Measurements from ENCODE around the gene CHN2. TPM values are rescaled to one million over a fixed set of nuclear protein-coding genes. Genes with fewer than 3 reads are reported as not detected.

Gene CHN2
- polyA plus RNA-seq, 2 of the 4 experiments (the other 2 are of a cell fraction) = 0.06 TPM; not detected in 1

GRCh38 chr7:29146057-29146706 lies 48.4 kb upstream of the CHN2 start, which contains the start of gene CPVL:
Gene CPVL, minus strand, starts transcription at chr7:29146537. Its CDS starts 25,476 bp downstream, at chr7:29121061.
- H3K4me3 ChIP-seq = no peak within 1 kb of the TSS
- CTCF ChIA-PET = interaction anchor here (1.7 kb wide), 1 partner anchor 32 kb away, joined by 6 read pairs; no protein-coding TSS in a partner anchor
- no peak for FAIRE-seq
- H3K9me3 ChIP-seq = no peaks in the 10 kb centered on the region
- no peak for ATAC-seq
- DNase-seq (ENCODE audit: low read depth in 1 of 2, low spot score in 1 of 2) = no peak
- TF ChIP-seq KDM1A (IDR thresholded peaks at IDR 0.05; ENCODE audit: low read depth) = no peak
- no peak within 1 kb of the TSS for H3K27ac ChIP-seq
- H3K4me1 ChIP-seq = no peaks in the 10 kb centered on the region
- 12% methylated on average over 28 of the region's 42 CpGs for WGBS (ENCODE audit: missing lambda C conversion rate)
- H3K4me2 ChIP-seq = peak within 1 kb of the TSS; percentile 25; the same call in 2 of the 3 replicates
- POLR2A ChIA-PET = interaction anchor here (0.5 kb wide), 1 partner anchor 26 kb away, joined by 5 read pairs; no protein-coding TSS in a partner anchor

GRCh38 chr7:29146888-29147609 lies 47.5 kb upstream of the CHN2 start:
- no peak for FAIRE-seq
- H3K4me1 ChIP-seq = no peaks in the 10 kb centered on the region
- ATAC-seq = no peak; a peak in 1 of 6 replicates
- H3K9me3 ChIP-seq = no peaks in the 10 kb centered on the region
- CTCF ChIA-PET = interaction anchor here (1.1 to 1.7 kb wide), 2 partner anchors 33 to 220 kb away, joined by 3 to 6 read pairs; no protein-coding TSS in a partner anchor
- TF ChIP-seq MAFK (IDR thresholded peaks at IDR 0.05; ENCODE audit: partially characterized antibody) = no peak
- TF ChIP-seq ELK1 (IDR thresholded peaks at IDR 0.05; ENCODE audit: low read depth, low read length) = no peak
- no peak for TF ChIP-seq NPAS2 (CRISPR knock-in tag; IDR thresholded peaks at IDR 0.05; ENCODE audit: borderline replicate concordance)
- TF ChIP-seq HEYL (CRISPR knock-in tag; IDR thresholded peaks at IDR 0.05) = no peak
- TF ChIP-seq FOSB (CRISPR knock-in tag; IDR thresholded peaks at IDR 0.05) = no peak
- no peak for TF ChIP-seq RFX5 (IDR thresholded peaks at IDR 0.05)
- no peak for TF ChIP-seq E2F6 (IDR thresholded peaks at IDR 0.05; ENCODE audit: borderline replicate concordance, low read depth)
- no peak for TF ChIP-seq KDM1A (IDR thresholded peaks at IDR 0.05; ENCODE audit: low read depth)
- no peak for TF ChIP-seq HOXA7 (CRISPR knock-in tag; IDR thresholded peaks at IDR 0.05)
- no peak for TF ChIP-seq POLR2A (IDR thresholded peaks at IDR 0.05; ENCODE audit: low read length)
- no peak for TF ChIP-seq BHLHE40 (IDR thresholded peaks at IDR 0.05; ENCODE audit: low read depth, low read length)
- no peak for TF ChIP-seq USF2 (IDR thresholded peaks at IDR 0.05)
- no peak for TF ChIP-seq ATOH8 (CRISPR knock-in tag; IDR thresholded peaks at IDR 0.05; ENCODE audit: low read depth)
- TF ChIP-seq GATA3 (IDR thresholded peaks at IDR 0.05; ENCODE audit: borderline replicate concordance) = no peak
- no peak for TF ChIP-seq REST (IDR thresholded peaks at IDR 0.05)
- TF ChIP-seq CHD4 (IDR thresholded peaks at IDR 0.05; ENCODE audit: borderline replicate concordance) = no peak
- TF ChIP-seq CBX8 (IDR thresholded peaks at IDR 0.05) = no peak
- DNase-seq (ENCODE audit: low read depth in 1 of 2, low spot score in 1 of 2) = no peak
- no peak overlapping the region for H3K4me3 ChIP-seq
- H3K27ac ChIP-seq = no peak overlapping the region
- POLR2A ChIA-PET = no interaction called here
- 30% methylated on average over 14 of the region's 14 CpGs for WGBS (ENCODE audit: missing lambda C conversion rate)
- no peak overlapping the region for H3K4me2 ChIP-seq

Measured in A549 (cell line).